A549 (cell line): ENCODE measurements around the gene RRBP1. TPM values are rescaled to one million over a fixed set of nuclear protein-coding genes. Genes with fewer than 3 reads are reported as not detected.

Source experiments
- ATAC-seq, 2 experiments: fragments of 200-7000 bp in 1 of 2; fragments of >200 bp in 1 of 2; cut with Nextera tagmentation in 1 of 2; cut with Tn5 transposase in 1 of 2; 3 replicates each; pipeline versions ENCODE4 v1.8.0 to v1.9.1; 2018 to 2020; ENCODE audit warnings: mild to moderate bottlenecking in 1 of 2, moderate library complexity in 1 of 2
- CTCF ChIA-PET: fragments of 300-600 bp; sonication (Branson Sonifier 250); formaldehyde crosslinking; extraction: SDS; loops from one replicate; lab custom pipeline; 2021; ENCODE audit warnings: antibody characterized with exemption, inconsistent platforms; lab: Yijun Ruan, JAX
- POLR2A ChIA-PET: fragments of 350-600 bp; formaldehyde crosslinking; extraction: SDS; loops from one replicate; lab custom pipeline; 2021; ENCODE audit warnings: antibody characterized with exemption, inconsistent platforms; lab: Yijun Ruan, JAX
- DNase-seq, 2 experiments: peaks; one replicate each; pipeline versions ENCODE4 v3.0.0 to v3.0.0-alpha.2; 2011 to 2016; ENCODE audit warnings: low read depth in 1 of 2, low spot score in 1 of 2
- FAIRE-seq: peaks from 2 replicates; lab custom pipeline; 2011; peaks lifted over from hg19 to GRCh38; lab: Jason Lieb, UNC
- H3K27ac ChIP-seq, 2 experiments: fragments of >200 bp; sonication (Bioruptor Twin); formaldehyde crosslinking; 3 replicates each; pipeline ENCODE4 v1.5.1; 2016 to 2017
- H3K4me1 ChIP-seq: fragments of >200 bp; sonication (Bioruptor Twin); formaldehyde crosslinking; 3 replicates; pipeline ENCODE4 v1.6.1; 2016
- H3K4me2 ChIP-seq: fragments of >200 bp; sonication (Bioruptor Twin); formaldehyde crosslinking; 3 replicates; pipeline ENCODE4 v1.6.1; 2016
- H3K4me3 ChIP-seq: fragments of >200 bp; sonication (Bioruptor Twin); formaldehyde crosslinking; 3 replicates; pipeline ENCODE4 v1.5.1; 2016
- H3K9me3 ChIP-seq: fragments of >200 bp; sonication (Bioruptor Twin); formaldehyde crosslinking; 3 replicates; pipeline ENCODE4 v1.6.1; 2016
- BHLHE40 ChIP-seq: IDR thresholded peaks from 2 replicates; pipeline ENCODE4 v1.6.1; 2012; ENCODE audit warnings: low read depth, low read length, inconsistent platforms
- CBX2 ChIP-seq: fragments of 200-600 bp; sonication (generic); IDR thresholded peaks from 2 replicates; pipeline ENCODE4 v1.6.1; 2016; ENCODE audit warnings: low read depth, mild to moderate bottlenecking, borderline replicate concordance
- CEBPB ChIP-seq, 2 experiments: fragments of >200 bp in 1 of 2; sonication (Bioruptor Twin) in 1 of 2; formaldehyde crosslinking in 1 of 2; IDR thresholded peaks; 2 replicates each; pipeline ENCODE4 v1.6.1; 2012 to 2016
- CHD2 ChIP-seq: fragments of 150-350 bp; IDR thresholded peaks from 2 replicates; pipeline ENCODE4 v1.6.1; 2014; ENCODE audit warnings: low read length; ENCODE audit not compliant: partially characterized antibody
- CHD4 ChIP-seq: fragments of 200-600 bp; sonication (generic); IDR thresholded peaks from 2 replicates; pipeline ENCODE4 v1.6.1; 2016; ENCODE audit warnings: antibody characterized with exemption, mild to moderate bottlenecking, borderline replicate concordance
- E2F6 ChIP-seq: IDR thresholded peaks from 2 replicates; pipeline ENCODE4 v1.6.1; 2012; ENCODE audit warnings: low read depth, borderline replicate concordance
- EP300 ChIP-seq, 2 experiments: fragments of >200 bp; sonication (Bioruptor Twin); formaldehyde crosslinking; IDR thresholded peaks; 2 replicates in 1 of 2; 3 replicates in 1 of 2; pipeline ENCODE4 v1.6.1; 2016 to 2017
- ESRRA ChIP-seq: fragments of 150-350 bp; IDR thresholded peaks from 2 replicates; pipeline ENCODE4 v1.6.1; 2014; ENCODE audit warnings: mild to moderate bottlenecking, low read length, borderline replicate concordance
- FOSB ChIP-seq: fragments of 250-450 bp; sonication (Bioruptor Pico); IDR thresholded peaks from 2 replicates; pipeline ENCODE4 v1.5.0; 2020; ENCODE audit warnings: mild to moderate bottlenecking, moderate library complexity
- FOSL2 ChIP-seq, 2 experiments: fragments of 450-650 bp in 1 of 2; fragments of >200 bp in 1 of 2; sonication (Bioruptor Twin) in 1 of 2; formaldehyde crosslinking; IDR thresholded peaks; 2 replicates each; pipeline versions ENCODE4 v1.5.0 to v1.6.1; 2016 to 2020; ENCODE audit warnings: mild to moderate bottlenecking in 1 of 2, moderate library complexity in 1 of 2
- HOXB13 ChIP-seq: fragments of 250-450 bp; sonication (Bioruptor Pico); IDR thresholded peaks from 2 replicates; pipeline ENCODE4 v1.5.0; 2020; ENCODE audit warnings: low read depth, mild to moderate bottlenecking, moderate library complexity
- JUN ChIP-seq, 2 experiments: fragments of >200 bp; sonication (Bioruptor Twin); formaldehyde crosslinking; IDR thresholded peaks; 2 replicates in 1 of 2; 3 replicates in 1 of 2; pipeline ENCODE4 v1.6.1; 2016 to 2017
- JUNB ChIP-seq: fragments of >200 bp; sonication (Bioruptor Twin); formaldehyde crosslinking; IDR thresholded peaks from 2 replicates; pipeline ENCODE4 v1.6.1; 2016
- MAFK ChIP-seq: fragments of 450-650 bp; IDR thresholded peaks from 2 replicates; pipeline ENCODE4 v1.6.1; 2014; ENCODE audit not compliant: partially characterized antibody
- NFE2L2 ChIP-seq: fragments of 150-350 bp; conservative IDR thresholded peaks from 2 replicates; pipeline ENCODE4 v1.6.1; 2014; ENCODE audit warnings: low read length
- RAD21 ChIP-seq, 2 experiments: fragments of >200 bp in 1 of 2; sonication (Bioruptor Twin) in 1 of 2; formaldehyde crosslinking in 1 of 2; IDR thresholded peaks in 1 of 2; conservative IDR thresholded peaks in 1 of 2; 2 replicates in 1 of 2; 3 replicates in 1 of 2; pipeline ENCODE4 v1.6.1; 2012 to 2018; ENCODE audit warnings: inconsistent platforms in 1 of 2
- RCOR1 ChIP-seq: fragments of 150-350 bp; IDR thresholded peaks from 2 replicates; pipeline ENCODE4 v1.6.1; 2014; ENCODE audit warnings: antibody characterized with exemption, low read length, low read depth
- RNF2 ChIP-seq: fragments of 200-600 bp; sonication (generic); IDR thresholded peaks from 2 replicates; pipeline ENCODE4 v1.6.1; 2016; ENCODE audit warnings: low read depth, mild to moderate bottlenecking, antibody characterized with exemption, moderate library complexity, borderline replicate concordance
- SREBF2 ChIP-seq: fragments of 450-650 bp; IDR thresholded peaks from 2 replicates; pipeline ENCODE4 v1.6.1; 2014; ENCODE audit warnings: mild to moderate bottlenecking, moderate library complexity
- TP53 ChIP-seq: fragments of 250-450 bp; sonication (Bioruptor Pico); IDR thresholded peaks from 2 replicates; pipeline ENCODE4 v1.5.0; 2021; ENCODE audit warnings: mild to moderate bottlenecking, moderate library complexity
- ZC3H11A ChIP-seq: fragments of 450-650 bp; IDR thresholded peaks from 2 replicates; pipeline ENCODE4 v1.6.1; 2014; ENCODE audit warnings: antibody characterized with exemption, mild to moderate bottlenecking
- ZFP36 ChIP-seq: fragments of 450-650 bp; IDR thresholded peaks from 2 replicates; pipeline ENCODE4 v1.6.1; 2014; ENCODE audit warnings: borderline replicate concordance; ENCODE audit not compliant: partially characterized antibody
- ZNF302 ChIP-seq: fragments of 250-450 bp; sonication (Bioruptor Pico); IDR thresholded peaks from 2 replicates; pipeline ENCODE4 v1.9.0; 2021; ENCODE audit warnings: inconsistent platforms, mild to moderate bottlenecking, moderate library complexity
- ZSCAN20 ChIP-seq: fragments of 250-450 bp; sonication (Bioruptor Pico); IDR thresholded peaks from 2 replicates; pipeline ENCODE4 v1.8.0; 2022; ENCODE audit warnings: mild to moderate bottlenecking, moderate library complexity
- WGBS: methylation state at CpG from one replicate; pipeline ENCODE4 v1.1.6; 2017; ENCODE audit errors: missing lambda C conversion rate; 5-methylcytosine and 5-hydroxymethylcytosine counted together
- polyA plus RNA-seq, 4 experiments: library from polyadenylated mRNA; depleted of rRNA in 3 of 4; stranded (reverse); fragments of >200 nt; fragmentation: RNase III in 1 of 4; extraction: RNeasy Plus Mini Kit Qiagen cat#74134 plus additional on column Dnase treatment in 1 of 4; gene quantifications; 2 replicates in 3 of 4; 3 replicates in 1 of 4; pipeline ENCODE4 v1.2.3, GENCODE V29; 2011 to 2017
- TF ChIP-seq, protein P1 (sequence below): fragments of 450-650 bp; IDR thresholded peaks from 2 replicates; pipeline ENCODE4 v1.6.1; 2014; ENCODE audit warnings: antibody characterized with exemption

RRBP1 gene
- polyA plus RNA-seq, 2 of the 4 experiments (the other 2 are of a cell fraction): 51.6 to 79.6 TPM

- H3K4me3 ChIP-seq: no peak overlapping the region
- FAIRE-seq: no peak
- no peak for TF ChIP-seq E2F6
- no peak for TF ChIP-seq CBX2
- TF ChIP-seq, all 56 proteins: peak for 0
- Histone ChIP-seq H3K9me3 (no peaks in the 10 kb centered on the region), H3K4me1 (peaks cover 32% of the 10 kb centered on the region), H3K27ac (no peak overlapping the region), H3K4me2 (no peak overlapping the region)
- no peak; a peak in 1 of 6 replicates for ATAC-seq
- ChIA-PET POLR2A (interaction anchor here (0.7 to 4.2 kb wide), 2 partner anchors 15 to 24 kb away, joined by 3 to 13 read pairs; partner anchors contain the start of gene DSTN), CTCF (interaction anchor here (0.7 to 4.3 kb wide), 11 partner anchors 10 to 90 kb away, joined by 3 to 28 read pairs (median 4); partner anchors contain the start of genes BFSP1 and DSTN)
- no peak for DNase-seq
Observed at GRCh38 chr20:17594443-17594842, 87.6 kb downstream of the RRBP1 start.

- no peak for ATAC-seq
- H3K4me2 ChIP-seq: no peak overlapping the region
- POLR2A ChIA-PET: interaction anchor here (1.0 to 4.2 kb wide), 2 partner anchors 13 to 24 kb away, joined by 3 to 13 read pairs; partner anchors contain the start of gene DSTN
Observed at GRCh38 chr20:17593902-17594301, 88.1 kb downstream of the RRBP1 start.

GRCh38 chr20:17590245-17590644, 91.8 kb downstream of the RRBP1 start:
- CTCF ChIA-PET: interaction anchor here (0.8 to 4.4 kb wide), 10 partner anchors 12 to 86 kb away, joined by 3 to 24 read pairs (median 5); partner anchors contain the start of gene DSTN
- POLR2A ChIA-PET: interaction anchor here (1.1 to 1.5 kb wide), 4 partner anchors 17 to 59 kb away, joined by 3 to 9 read pairs (median 3); partner anchors contain the start of genes BFSP1 and DSTN
- no peak for DNase-seq

More at GRCh38 chr20:17593902-17594301, 88.1 kb downstream of the RRBP1 start:
- WGBS: 95% methylated on average over 4 of the region's 4 CpGs
- CTCF ChIA-PET: interaction anchor here (0.7 to 4.3 kb wide), 12 partner anchors 11 to 90 kb away, joined by 3 to 28 read pairs (median 4); partner anchors contain the start of genes BFSP1 and DSTN
- Histone ChIP-seq H3K4me1 (peaks cover 37% of the 10 kb centered on the region), H3K4me3 (no peak overlapping the region), H3K9me3 (no peaks in the 10 kb centered on the region), H3K27ac (no peak overlapping the region)
- FAIRE-seq (no peak), DNase-seq (no peak)
- no peak for TF ChIP-seq CHD2
- TF ChIP-seq ZC3H11A: peak; percentile 66

GRCh38 chr20:17589161-17589834, 92.7 kb downstream of the RRBP1 start:
- WGBS: 80% methylated on average over 8 of the region's 8 CpGs

More at GRCh38 chr20:17590245-17590644, 91.8 kb downstream of the RRBP1 start:
- ATAC-seq (no peak), FAIRE-seq (no peak)
- Histone ChIP-seq H3K4me3 (no peak overlapping the region), H3K9me3 (no peaks in the 10 kb centered on the region), H3K4me2 (no peak overlapping the region; the same call in 2 of the 3 replicates), H3K27ac (no peak overlapping the region), H3K4me1 (peaks cover 65% of the 10 kb centered on the region)
- WGBS: 66% methylated on average over 1 of the region's 1 CpG
- TF ChIP-seq NFE2L2 (no peak), BHLHE40 (no peak), TP53 (CRISPR knock-in tag) (no peak), JUN (IDR thresholded peaks at IDR 0.05) (no peak), MAFK (no peak), FOSL2 (IDR thresholded peaks at IDR 0.05) (no peak), FOSL2 (CRISPR knock-in tag; IDR thresholded peaks at IDR 0.05) (no peak), RNF2 (no peak), EP300 (IDR thresholded peaks at IDR 0.05) (no peak), RCOR1 (no peak), FOSB (CRISPR knock-in tag) (no peak), CEBPB (IDR thresholded peaks at IDR 0.05) (no peak), RAD21 (conservative IDR thresholded peaks at IDR 0.05 in 1 of 2, IDR thresholded peaks at IDR 0.05 in 1 of 2) (no peak), HOXB13 (CRISPR knock-in tag) (no peak)
- TF ChIP-seq, protein P1, sequence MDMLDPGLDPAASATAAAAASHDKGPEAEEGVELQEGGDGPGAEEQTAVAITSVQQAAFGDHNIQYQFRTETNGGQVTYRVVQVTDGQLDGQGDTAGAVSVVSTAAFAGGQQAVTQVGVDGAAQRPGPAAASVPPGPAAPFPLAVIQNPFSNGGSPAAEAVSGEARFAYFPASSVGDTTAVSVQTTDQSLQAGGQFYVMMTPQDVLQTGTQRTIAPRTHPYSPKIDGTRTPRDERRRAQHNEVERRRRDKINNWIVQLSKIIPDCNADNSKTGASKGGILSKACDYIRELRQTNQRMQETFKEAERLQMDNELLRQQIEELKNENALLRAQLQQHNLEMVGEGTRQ: no peak

More at GRCh38 chr20:17589161-17589834, 92.7 kb downstream of the RRBP1 start:
- no peak for DNase-seq
- TF ChIP-seq NFE2L2: no peak
- no peak for TF ChIP-seq CHD4
- no peak for TF ChIP-seq CEBPB (IDR thresholded peaks at IDR 0.05)
- no peak for TF ChIP-seq FOSB (CRISPR knock-in tag)
- TF ChIP-seq CHD2: no peak
- TF ChIP-seq ESRRA: no peak
- no peak for TF ChIP-seq ZNF302 (CRISPR knock-in tag)
- TF ChIP-seq SREBF2: no peak
- TF ChIP-seq ZFP36: no peak
- no peak for TF ChIP-seq ZC3H11A
- no peak for TF ChIP-seq ZSCAN20 (CRISPR knock-in tag)
- no peak for TF ChIP-seq JUNB
- TF ChIP-seq, all 56 proteins: peak for 0
- ChIA-PET CTCF (interaction anchor here (1.0 to 4.4 kb wide), 7 partner anchors 13 to 85 kb away, joined by 5 to 24 read pairs (median 5); partner anchors contain the start of gene DSTN), POLR2A (interaction anchor here (1.2 to 1.3 kb wide), 2 partner anchors 20 to 30 kb away, joined by 3 to 9 read pairs; partner anchors contain the start of gene DSTN)
- peaks cover 72% of the 10 kb centered on the region for H3K4me1 ChIP-seq
- peak in 1 of 2 experiments; percentile 8; a peak in 2 of 6 replicates for ATAC-seq
- H3K27ac ChIP-seq: 0 out of 6 replicates have a peak overlapping the region, but pooled peaks of 1 of the 2 experiments have one; percentile 6
- H3K4me2 ChIP-seq: 0 out of 3 replicates have a peak overlapping the region, but pooled peaks have one; percentile 10
- peak; percentile 89 for FAIRE-seq
- no peaks in the 10 kb centered on the region for H3K9me3 ChIP-seq
- no peak overlapping the region for H3K4me3 ChIP-seq
